Measurements from ENCODE around the gene MAP3K7CL.

The MAP3K7CL gene

GRCh38 chr21:29124645-29125044, 5.8 kb upstream of the MAP3K7CL start:
- no peak overlapping the region for H3K4me3 ChIP-seq (ENCODE audit: low read depth, low read length)
- no peaks in the 10 kb centered on the region for H3K9me3 ChIP-seq
- 0 out of 2 replicates have a peak, but pooled peaks cover 10% of the 10 kb centered on the region for H3K27me3 ChIP-seq
- H3K4me1 ChIP-seq = no peaks in the 10 kb centered on the region
- H3K36me3 ChIP-seq = no peaks in the 10 kb centered on the region
- TF ChIP-seq CTCF (IDR thresholded peaks at IDR 0.05; ENCODE audit: low read depth, low read length) = no peak
- no peak for DNase-seq

DNA sequence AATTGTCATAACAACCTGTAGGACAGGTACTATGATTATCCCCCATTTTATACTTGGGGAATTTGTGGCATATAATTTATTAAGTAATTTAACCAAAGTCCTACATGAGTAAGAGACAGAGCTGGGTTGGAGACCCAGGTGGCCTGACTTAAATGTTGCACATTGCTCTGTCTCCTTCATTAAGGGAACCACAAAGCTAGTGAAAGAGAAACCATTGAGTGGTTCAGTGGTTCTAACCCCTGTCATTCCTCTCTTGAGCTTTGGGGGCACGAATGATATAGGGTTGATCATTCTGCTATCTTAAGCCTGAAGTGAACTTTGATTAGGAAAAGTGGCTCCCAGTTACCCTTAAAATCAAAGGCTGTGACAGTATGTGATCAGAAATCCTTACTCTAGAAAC, 5.3 kb upstream of the MAP3K7CL start:
- TF ChIP-seq CTCF (IDR thresholded peaks at IDR 0.05; ENCODE audit: low read depth, low read length) = no peak
- Histone ChIP-seq H3K9me3 (no peaks in the 10 kb centered on the region), H3K4me1 (no peaks in the 10 kb centered on the region), H3K27me3 (peaks cover 10% of the 10 kb centered on the region; the same call in 1 of the 2 replicates), H3K36me3 (no peaks in the 10 kb centered on the region), H3K4me3 (ENCODE audit: low read depth, low read length) (no peak overlapping the region)
- no peak for DNase-seq

GRCh38 chr21:29125979-29126378, 4.5 kb upstream of the MAP3K7CL start:
- Histone ChIP-seq H3K4me3 (ENCODE audit: low read depth, low read length) (no peak overlapping the region), H3K9me3 (no peaks in the 10 kb centered on the region), H3K36me3 (no peaks in the 10 kb centered on the region), H3K27me3 (peaks cover 8% of the 10 kb centered on the region), H3K4me1 (no peaks in the 10 kb centered on the region)
- TF ChIP-seq CTCF (IDR thresholded peaks at IDR 0.05; ENCODE audit: low read depth, low read length) = no peak
- no peak for DNase-seq

DNA sequence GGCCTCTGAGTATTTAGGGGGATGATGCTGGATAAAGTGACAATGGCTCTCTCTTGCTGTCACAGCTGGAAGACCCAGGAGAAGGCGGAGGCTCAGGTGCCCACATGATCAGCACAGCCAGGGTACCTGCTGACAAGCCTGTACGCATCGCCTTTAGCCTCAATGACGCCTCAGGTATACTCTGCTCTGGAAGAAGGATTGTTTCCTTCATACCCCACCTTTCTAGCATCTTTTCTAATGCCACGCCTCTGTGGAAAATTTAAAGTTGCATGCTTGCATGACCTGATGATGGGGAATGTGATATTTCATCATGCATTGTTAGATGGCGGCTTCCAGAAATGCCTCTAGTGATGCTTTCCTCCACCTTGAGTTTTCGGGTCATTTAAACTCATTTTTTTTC, 2.8 kb downstream of the MAP3K7CL start:
- no peaks in the 10 kb centered on the region for H3K4me1 ChIP-seq
- peaks cover 25% of the 10 kb centered on the region for H3K27me3 ChIP-seq
- H3K4me3 ChIP-seq (ENCODE audit: low read depth, low read length) = no peak overlapping the region
- no peak for TF ChIP-seq CTCF (IDR thresholded peaks at IDR 0.05; ENCODE audit: low read depth, low read length)
- no peak for DNase-seq
- H3K9me3 ChIP-seq = no peaks in the 10 kb centered on the region
- H3K36me3 ChIP-seq = no peaks in the 10 kb centered on the region

DNA sequence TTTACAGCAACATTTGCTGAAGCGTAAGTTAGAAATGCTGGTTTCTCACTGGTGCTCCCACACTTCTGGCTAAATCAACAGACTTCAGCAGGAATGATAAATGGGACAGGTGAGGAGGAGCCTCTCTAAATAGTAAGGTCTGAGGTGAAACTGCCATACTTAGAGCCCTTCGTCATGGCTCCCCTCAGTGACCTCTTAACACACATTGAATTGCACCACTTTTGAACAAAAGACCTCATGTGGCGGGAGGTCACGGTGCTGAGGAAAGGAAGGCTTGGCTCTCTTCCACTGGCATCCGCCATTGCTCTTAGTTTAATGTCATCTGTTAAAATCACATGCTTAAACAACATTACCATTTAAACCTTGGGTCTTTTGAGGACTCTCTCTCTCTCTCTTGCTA, 3.4 kb downstream of the MAP3K7CL start:
- no peak for DNase-seq

DNA sequence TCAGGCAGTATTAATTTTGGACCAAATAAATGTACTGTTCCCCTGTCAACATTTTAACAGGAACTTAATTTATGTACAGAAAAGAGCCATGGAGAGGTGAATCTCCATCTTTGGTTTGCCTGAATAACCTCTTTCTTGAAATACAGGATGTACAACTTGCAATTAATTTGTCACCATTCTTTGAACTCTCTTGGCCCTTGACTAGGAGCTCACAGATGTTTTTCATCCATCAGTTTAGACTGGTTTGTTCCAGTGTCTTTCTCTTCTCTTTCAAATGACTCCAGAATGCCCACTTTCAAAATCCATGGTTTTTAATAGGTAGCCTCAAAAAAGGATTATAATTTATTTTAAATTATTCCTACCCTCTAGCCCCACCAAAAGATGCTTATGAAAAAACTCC, 5.0 kb downstream of the MAP3K7CL start:
- H3K9me3 ChIP-seq = no peaks in the 10 kb centered on the region
- H3K4me1 ChIP-seq = no peaks in the 10 kb centered on the region
- no peak overlapping the region for H3K4me3 ChIP-seq (ENCODE audit: low read depth, low read length)
- TF ChIP-seq CTCF (IDR thresholded peaks at IDR 0.05; ENCODE audit: low read depth, low read length) = no peak
- H3K27me3 ChIP-seq = peaks cover 25% of the 10 kb centered on the region
- no peaks in the 10 kb centered on the region for H3K36me3 ChIP-seq
- no peak for DNase-seq

More for the DNA sequence above, 3.4 kb downstream of the MAP3K7CL start:
- TF ChIP-seq CTCF (IDR thresholded peaks at IDR 0.05; ENCODE audit: low read depth, low read length) = no peak
- Histone ChIP-seq H3K27me3 (peaks cover 25% of the 10 kb centered on the region), H3K4me1 (no peaks in the 10 kb centered on the region), H3K36me3 (no peaks in the 10 kb centered on the region), H3K4me3 (ENCODE audit: low read depth, low read length) (no peak overlapping the region), H3K9me3 (no peaks in the 10 kb centered on the region)

Measured in BE2C (cell line).